ENCODE results near the gene BEAN1.

Gene BEAN1

GRCh38 chr16:66395806-66396555 lies 31.1 kb upstream of the BEAN1 start:
- DNase-seq (ENCODE audit: low read depth in 2 of 2), result no peak

DNA sequence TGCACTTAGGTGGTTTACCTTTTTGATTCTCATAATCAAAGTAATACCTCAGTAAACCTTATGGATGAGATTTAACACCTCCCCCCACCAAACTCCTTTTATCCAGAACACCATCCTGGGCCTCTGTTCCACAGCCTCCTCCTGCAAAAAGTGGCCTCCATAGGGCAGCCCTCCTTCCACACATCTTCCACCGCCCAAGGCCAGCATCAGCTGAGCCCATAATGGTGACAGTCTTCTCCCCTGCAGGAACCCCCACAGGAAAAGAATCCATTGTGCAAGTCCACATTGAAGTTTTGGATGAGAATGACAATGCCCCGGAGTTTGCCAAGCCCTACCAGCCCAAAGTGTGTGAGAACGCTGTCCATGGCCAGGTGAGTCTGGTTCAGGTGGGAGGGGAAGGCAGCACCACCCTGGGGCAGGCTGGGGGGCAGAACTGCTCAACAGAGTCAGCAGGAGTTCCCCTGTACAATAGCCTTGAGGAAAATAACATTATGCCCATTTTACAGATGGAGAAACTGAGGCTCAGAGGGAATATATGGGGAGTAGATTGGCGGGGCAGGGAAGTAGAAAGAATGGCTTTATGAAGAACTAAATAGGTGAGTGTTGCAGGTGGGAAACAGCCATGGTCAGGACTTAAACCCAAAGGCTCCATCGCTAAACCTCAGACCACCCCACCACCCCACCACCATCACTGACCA lies 29.2 kb upstream of the BEAN1 start:
- DNase-seq (ENCODE audit: low read depth in 2 of 2), result no peak

DNA sequence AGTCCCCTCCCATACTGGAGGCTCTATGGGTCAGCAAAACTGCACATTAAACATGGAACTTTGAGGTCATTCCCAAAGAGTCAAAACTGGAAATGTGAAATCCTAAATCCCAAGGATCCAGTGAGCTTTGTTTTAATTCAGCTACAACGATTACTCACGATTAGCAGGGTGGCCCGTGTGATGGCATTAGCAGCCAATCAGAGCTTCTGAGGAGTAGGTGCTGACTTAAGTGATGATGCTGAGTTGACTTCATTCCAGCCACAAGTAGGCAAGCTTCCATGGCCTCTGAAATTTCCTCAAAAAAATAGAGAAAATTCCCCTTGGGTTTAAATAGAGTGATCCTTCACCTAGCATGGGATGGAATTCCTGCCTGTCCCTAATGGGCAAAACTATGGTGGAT lies 28.1 kb upstream of the BEAN1 start:
- DNase-seq (ENCODE audit: low read depth in 2 of 2), result no peak

GRCh38 chr16:66399930-66400329 lies 27.2 kb upstream of the BEAN1 start:
- no peak for DNase-seq (ENCODE audit: low read depth in 2 of 2)

GRCh38 chr16:66400503-66401380 lies 26.4 kb upstream of the BEAN1 start:
- DNase-seq (ENCODE audit: low read depth in 2 of 2), result no peak

DNA sequence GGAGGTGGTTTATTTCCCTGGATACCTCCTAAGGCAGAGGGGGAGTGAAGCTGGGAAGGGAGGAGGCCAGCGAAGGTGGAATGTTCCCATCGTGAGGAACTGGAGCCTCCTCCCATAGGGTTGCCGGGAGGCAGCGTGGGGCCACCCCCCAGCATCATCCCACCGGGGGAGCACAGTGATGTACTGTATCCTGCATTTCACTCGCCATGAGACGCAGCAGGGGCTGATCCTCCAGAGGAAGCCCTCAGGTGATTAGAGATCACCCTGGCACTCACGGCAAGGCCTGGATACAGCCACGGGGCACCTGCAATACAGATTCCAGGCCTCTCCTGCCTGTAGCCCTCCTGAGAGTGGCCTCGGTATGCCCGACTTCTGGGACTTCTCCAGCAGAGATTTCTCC lies 25.5 kb upstream of the BEAN1 start:
- DNase-seq (ENCODE audit: low read depth in 2 of 2), result no peak

GRCh38 chr16:66402166-66402565 lies 24.9 kb upstream of the BEAN1 start:
- no peak for DNase-seq (ENCODE audit: low read depth in 2 of 2)

GRCh38 chr16:66402591-66403230 lies 24.4 kb upstream of the BEAN1 start:
- no peak for DNase-seq (ENCODE audit: low read depth in 2 of 2)

GRCh38 chr16:66403531-66404145 lies 23.5 kb upstream of the BEAN1 start:
- DNase-seq (ENCODE audit: low read depth in 2 of 2), result no peak

GRCh38 chr16:66405057-66405783 lies 21.9 kb upstream of the BEAN1 start:
- DNase-seq (ENCODE audit: low read depth in 2 of 2), result no peak

- peak; percentile 65 to 80 for DNase-seq (ENCODE audit: low read depth in 2 of 2)
Measured at GRCh38 chr16:66406534-66407221, 20.4 kb upstream of the BEAN1 start.

DNA sequence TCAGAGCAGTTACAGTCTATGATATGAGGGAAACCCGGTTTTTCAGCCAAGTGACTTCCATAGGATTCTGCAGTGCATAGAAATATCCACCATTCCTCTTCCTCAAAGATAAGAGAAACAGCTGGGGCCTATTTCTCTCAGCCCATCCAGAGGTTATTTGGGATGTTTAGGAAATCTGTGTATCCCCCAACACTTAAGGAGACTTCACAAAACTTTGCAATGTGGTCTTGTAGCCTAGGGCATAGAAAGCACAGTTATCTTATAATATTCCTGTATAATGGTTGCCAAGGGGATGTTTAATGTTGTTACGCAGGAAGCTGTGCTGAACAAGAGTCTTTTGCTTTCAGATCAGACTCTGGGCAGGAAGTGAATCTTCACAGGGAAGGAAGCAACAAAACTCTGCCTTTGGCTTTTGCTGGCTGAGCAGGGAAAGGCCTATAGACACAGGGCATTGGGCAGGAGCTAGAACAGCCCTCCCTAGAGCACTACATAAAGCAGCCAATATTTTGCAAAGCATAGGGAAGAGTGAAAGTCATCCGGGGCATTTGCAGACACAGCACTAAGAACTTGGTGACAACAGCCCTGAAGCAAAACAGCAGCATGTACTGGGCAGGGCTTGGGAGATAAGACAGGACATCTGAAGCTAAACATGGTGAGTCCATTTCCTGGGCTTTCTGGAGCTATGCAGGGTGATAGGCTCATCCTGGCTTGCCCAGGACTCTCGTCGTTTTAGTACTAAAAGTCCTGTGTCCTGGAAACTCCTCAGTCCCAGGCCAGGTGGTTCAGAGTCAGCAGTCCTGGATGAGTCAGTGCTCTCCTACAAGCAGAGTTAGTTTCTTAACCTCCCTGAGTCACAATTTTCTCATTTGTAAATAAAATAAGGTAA lies 18.7 kb upstream of the BEAN1 start:
- no peak for DNase-seq (ENCODE audit: low read depth in 2 of 2)

DNA sequence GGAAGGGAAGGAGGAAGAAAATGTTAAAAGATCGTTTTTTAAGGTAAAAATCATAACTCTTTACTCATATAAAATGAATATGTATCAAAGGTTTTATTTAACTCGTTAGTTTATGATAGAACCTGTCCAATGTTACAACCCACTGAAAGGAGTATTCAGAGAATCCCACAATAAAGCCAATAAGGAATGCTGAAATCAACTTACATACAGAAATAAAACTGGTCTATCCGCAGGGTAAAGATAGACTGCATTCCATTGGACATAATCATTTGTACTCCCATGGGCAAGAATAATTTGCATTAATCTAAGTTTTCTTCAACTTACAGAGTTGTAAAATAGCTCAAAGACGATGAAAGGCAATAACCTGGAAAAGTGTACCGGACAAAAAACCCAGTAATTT lies 17.9 kb upstream of the BEAN1 start:
- no peak for DNase-seq (ENCODE audit: low read depth in 2 of 2)

GRCh38 chr16:66412182-66412581 lies 14.9 kb upstream of the BEAN1 start:
- DNase-seq (ENCODE audit: low read depth in 2 of 2), result no peak

DNA sequence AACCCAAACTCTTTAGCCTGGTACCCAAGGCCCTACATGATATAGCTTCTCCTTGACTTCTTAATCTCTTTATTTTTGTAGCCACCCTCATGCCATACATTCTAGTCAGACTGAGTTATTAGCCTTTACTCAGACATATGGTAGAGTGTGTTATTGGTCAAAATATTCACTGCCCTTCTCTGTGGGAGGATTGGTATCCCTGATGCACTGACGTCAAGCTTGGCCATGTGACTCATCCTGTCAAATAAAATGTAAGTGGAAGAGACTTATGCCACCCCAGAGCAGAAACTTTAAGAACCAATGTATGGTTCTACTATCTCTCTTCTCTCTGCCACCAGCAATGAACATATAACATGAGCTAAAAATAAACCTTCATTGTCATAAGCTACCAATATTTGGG lies 12.2 kb upstream of the BEAN1 start:
- no peak for DNase-seq (ENCODE audit: low read depth in 2 of 2)

GRCh38 chr16:66416136-66416535 lies 11.0 kb upstream of the BEAN1 start:
- DNase-seq (ENCODE audit: low read depth in 2 of 2), result no peak

DNA sequence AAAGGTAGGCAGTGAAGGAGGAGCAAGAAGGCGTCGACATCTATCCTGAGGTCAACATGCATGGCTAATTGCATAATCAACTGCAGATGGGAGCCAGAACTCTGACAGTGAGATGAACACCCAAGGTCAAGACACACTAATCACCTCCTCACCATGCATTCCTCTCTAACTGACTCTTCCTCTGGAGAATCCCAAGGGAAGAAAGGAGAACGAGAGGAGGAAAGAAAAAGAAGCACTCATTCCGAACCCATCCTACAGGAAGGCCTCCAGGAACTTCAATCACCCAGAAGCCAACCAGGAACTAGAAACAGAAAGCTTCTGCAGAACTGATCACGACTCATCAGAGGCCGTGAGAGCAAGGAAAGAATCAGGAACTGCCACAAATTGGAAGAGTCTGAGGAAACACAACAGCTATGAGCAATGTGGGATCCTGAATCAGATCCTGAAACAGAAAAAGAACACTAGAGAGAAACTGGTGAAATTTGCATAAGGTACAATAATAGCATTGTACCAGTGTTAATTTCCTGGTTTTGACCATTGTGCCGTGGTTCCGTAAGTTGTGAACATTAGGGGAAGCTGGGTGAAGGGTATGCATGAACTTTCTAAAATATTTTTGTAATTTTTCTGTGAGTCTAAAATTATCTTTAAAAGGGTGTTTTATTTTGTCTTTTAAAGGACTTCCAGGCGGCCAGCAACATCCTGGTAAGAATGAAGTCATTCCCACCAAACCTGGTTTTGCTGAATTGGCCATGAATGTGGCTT lies 10.0 kb upstream of the BEAN1 start:
- DNase-seq (ENCODE audit: low read depth in 2 of 2), result no peak

GRCh38 chr16:66418165-66418962 lies 8.7 kb upstream of the BEAN1 start:
- no peak for DNase-seq (ENCODE audit: low read depth in 2 of 2)
